GM12875 (cell line): Measurements from ENCODE around the gene TSPO2.

ENCODE experiments used
- H3K4me3 ChIP-seq: one replicate; pipeline ENCODE4 v1.5.1; 2011; ENCODE audit warnings: low read depth, low read length, control low read depth
- CTCF ChIP-seq: IDR thresholded peaks from 2 replicates; pipeline ENCODE4 v1.5.1; 2011; ENCODE audit warnings: low read depth, mild to moderate bottlenecking, control low read depth, inconsistent platforms, low read length, moderate library complexity, borderline replicate concordance; ENCODE audit not compliant: insufficient read depth

Gene TSPO2

GRCh38 chr6:41080621-41081020 lies 38.4 kb downstream of the TSPO2 start:
- TF ChIP-seq CTCF: no peak
- no peak overlapping the region for H3K4me3 ChIP-seq

GRCh38 chr6:41083072-41083471 lies 40.8 kb downstream of the TSPO2 start:
- H3K4me3 ChIP-seq: no peak overlapping the region
- TF ChIP-seq CTCF: no peak

GRCh38 chr6:41085182-41085581 lies 42.9 kb downstream of the TSPO2 start:
- H3K4me3 ChIP-seq: no peak overlapping the region
- no peak for TF ChIP-seq CTCF

GRCh38 chr6:41088451-41088850 lies 46.2 kb downstream of the TSPO2 start:
- TF ChIP-seq CTCF: no peak

GRCh38 chr6:41090841-41091761 lies 48.8 kb downstream of the TSPO2 start:
- no peak overlapping the region for H3K4me3 ChIP-seq
- TF ChIP-seq CTCF: no peak

More at GRCh38 chr6:41088451-41088850, 46.2 kb downstream of the TSPO2 start:
- no peak overlapping the region for H3K4me3 ChIP-seq

GRCh38 chr6:41092421-41093140 lies 50.3 kb downstream of the TSPO2 start:
- no peak overlapping the region for H3K4me3 ChIP-seq
- TF ChIP-seq CTCF: no peak
